ENCODE results near the gene PFKL.

DNA sequence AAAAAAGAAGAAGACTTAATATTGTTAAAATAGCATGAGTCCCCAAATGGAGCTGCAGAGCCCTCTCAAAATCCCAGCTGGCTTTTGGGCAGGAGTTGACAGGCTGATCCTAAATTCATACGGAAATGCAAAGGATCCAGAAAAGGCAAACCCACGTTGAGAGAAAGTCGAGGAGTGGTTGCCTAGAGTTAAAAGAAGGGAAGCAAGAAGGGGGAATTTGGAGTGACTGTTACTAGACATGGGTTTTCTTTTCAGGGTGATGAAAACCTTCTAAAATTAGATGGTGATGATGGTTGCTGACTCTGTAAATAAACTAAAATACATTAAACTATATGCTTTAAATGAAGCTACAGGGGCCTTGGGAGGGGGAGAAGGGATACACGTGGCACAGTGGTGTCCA lies 39.8 kb upstream of the PFKL start:
- TF ChIP-seq, protein P1, sequence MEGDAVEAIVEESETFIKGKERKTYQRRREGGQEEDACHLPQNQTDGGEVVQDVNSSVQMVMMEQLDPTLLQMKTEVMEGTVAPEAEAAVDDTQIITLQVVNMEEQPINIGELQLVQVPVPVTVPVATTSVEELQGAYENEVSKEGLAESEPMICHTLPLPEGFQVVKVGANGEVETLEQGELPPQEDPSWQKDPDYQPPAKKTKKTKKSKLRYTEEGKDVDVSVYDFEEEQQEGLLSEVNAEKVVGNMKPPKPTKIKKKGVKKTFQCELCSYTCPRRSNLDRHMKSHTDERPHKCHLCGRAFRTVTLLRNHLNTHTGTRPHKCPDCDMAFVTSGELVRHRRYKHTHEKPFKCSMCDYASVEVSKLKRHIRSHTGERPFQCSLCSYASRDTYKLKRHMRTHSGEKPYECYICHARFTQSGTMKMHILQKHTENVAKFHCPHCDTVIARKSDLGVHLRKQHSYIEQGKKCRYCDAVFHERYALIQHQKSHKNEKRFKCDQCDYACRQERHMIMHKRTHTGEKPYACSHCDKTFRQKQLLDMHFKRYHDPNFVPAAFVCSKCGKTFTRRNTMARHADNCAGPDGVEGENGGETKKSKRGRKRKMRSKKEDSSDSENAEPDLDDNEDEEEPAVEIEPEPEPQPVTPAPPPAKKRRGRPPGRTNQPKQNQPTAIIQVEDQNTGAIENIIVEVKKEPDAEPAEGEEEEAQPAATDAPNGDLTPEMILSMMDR (IDR thresholded peaks at IDR 0.05; ENCODE audit: control extremely low read depth in 1 of 3, insufficient read depth in 1 of 3, low read depth in 1 of 3, low read length in 3 of 3): no peak
- TF ChIP-seq CBX8 (IDR thresholded peaks at IDR 0.05; ENCODE audit: borderline replicate concordance, low read depth, low read length) (no peak), CEBPB (IDR thresholded peaks at IDR 0.05; ENCODE audit: low read depth, low read length) (no peak), NRF1 (IDR thresholded peaks at IDR 0.05; ENCODE audit: low read depth, low read length) (no peak), FOSL1 (IDR thresholded peaks at IDR 0.05; ENCODE audit: insufficient read depth, low read depth, low read length) (no peak), POLR2A (IDR thresholded peaks at IDR 0.05; ENCODE audit: control extremely low read depth in 1 of 2, low read depth in 2 of 2, low read length in 2 of 2) (no peak), POLR2AphosphoS5 (IDR thresholded peaks at IDR 0.05; ENCODE audit: low read depth, low read length) (no peak), CHD1 (IDR thresholded peaks at IDR 0.05; ENCODE audit: low read depth, low read length) (no peak), RAD21 (IDR thresholded peaks at IDR 0.05 in 1 of 2, conservative IDR thresholded peaks at IDR 0.05 in 1 of 2; ENCODE audit: low read depth in 2 of 2, low read length in 2 of 2) (no peak), KDM5A (IDR thresholded peaks at IDR 0.05; ENCODE audit: low read length) (no peak), EZH2 (IDR thresholded peaks at IDR 0.05; ENCODE audit: low read depth, low read length, severe bottlenecking) (no peak), CHD2 (IDR thresholded peaks at IDR 0.05; ENCODE audit: low read length) (no peak)
- TF ChIP-seq, protein P2, sequence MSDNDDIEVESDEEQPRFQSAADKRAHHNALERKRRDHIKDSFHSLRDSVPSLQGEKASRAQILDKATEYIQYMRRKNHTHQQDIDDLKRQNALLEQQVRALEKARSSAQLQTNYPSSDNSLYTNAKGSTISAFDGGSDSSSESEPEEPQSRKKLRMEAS (IDR thresholded peaks at IDR 0.05): no peak
- TF ChIP-seq, protein P3, sequence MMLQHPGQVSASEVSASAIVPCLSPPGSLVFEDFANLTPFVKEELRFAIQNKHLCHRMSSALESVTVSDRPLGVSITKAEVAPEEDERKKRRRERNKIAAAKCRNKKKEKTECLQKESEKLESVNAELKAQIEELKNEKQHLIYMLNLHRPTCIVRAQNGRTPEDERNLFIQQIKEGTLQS (IDR thresholded peaks at IDR 0.05; ENCODE audit: insufficient read depth, low read depth, low read length): no peak

Measured in H1 (cell line).